ENCODE measurements around the gene FOXD4L6. TPM values are rescaled to one million over a fixed set of nuclear protein-coding genes. Genes with fewer than 3 reads are reported as not detected.
"Not testable (repeated sequence)": the region's sequence is repeated elsewhere in the genome, so short reads cannot be mapped to it uniquely, and the experiment has no call there.

FOXD4L6 gene
- total RNA-seq, result not detected in 2 replicates
- not detected for total RNA-seq (2013)
- not detected in 2 replicates for polyA plus RNA-seq
- not detected in 2 replicates for polyA minus RNA-seq

DNA sequence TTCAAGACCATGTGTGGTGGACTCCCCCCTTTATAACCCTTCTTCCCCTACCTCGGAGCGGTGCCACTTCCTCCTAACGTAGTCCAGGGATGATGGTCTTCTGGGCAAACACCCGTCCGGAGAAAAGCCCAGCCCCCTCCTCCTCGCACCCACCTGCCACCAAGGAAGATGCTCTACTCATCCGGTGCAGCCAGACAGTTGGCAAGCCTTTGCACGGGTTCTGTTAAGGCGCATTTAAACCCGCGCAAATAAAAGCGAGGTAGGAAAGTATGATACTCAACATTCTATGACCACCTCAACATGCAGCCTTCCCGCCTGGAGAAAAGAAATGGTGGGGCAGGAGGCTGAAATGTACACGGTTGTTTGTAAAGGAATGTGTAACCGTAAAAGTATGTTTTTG, at the start of gene FOXD4L6:
Gene FOXD4L6, minus strand, starts transcription at position 101 of the 400 bp plus-strand sequence. CDS start 298 bp downstream, outside the sequence.
- CTCF ChIA-PET, H3K27ac Mint-ChIP-seq: not testable (repeated sequence)

DNA sequence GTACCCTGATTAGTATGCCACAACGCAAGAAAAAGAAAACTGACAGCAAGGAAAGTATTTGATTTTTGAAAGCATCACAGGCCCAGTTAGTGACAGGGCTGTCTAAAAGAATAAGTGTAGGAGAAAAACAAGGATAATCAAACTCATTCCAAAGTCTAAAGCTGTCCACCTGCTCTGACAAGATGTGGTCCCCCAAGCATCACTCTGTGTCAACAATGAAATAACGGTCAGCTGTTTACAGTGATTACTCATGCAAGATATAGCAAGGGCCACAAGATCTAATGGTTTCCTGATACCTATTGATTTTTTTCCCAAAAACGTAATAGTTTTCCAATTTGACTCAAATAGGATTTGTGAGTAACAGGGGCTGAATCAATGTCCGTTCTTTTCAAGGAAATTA, 46.5 kb upstream of the FOXD4L6 start:
- H3K4me1 ChIP-seq (ENCODE audit: control insufficient read depth in 2 of 2, insufficient read depth in 2 of 2, low read length in 2 of 2); H3K79me2 ChIP-seq (ENCODE audit: control insufficient read depth, insufficient read depth, low read length); CTCF ChIA-PET; H4K20me1 ChIP-seq (ENCODE audit: control insufficient read depth, insufficient read depth, low read length, poor library complexity, severe bottlenecking); H3K4me3 Mint-ChIP-seq; intact Hi-C loops (cut with micrococcal nuclease); ATAC-seq (ENCODE audit: low read depth); H3K9me3 Mint-ChIP-seq (ENCODE audit: insufficient read depth); H3K27ac ChIP-seq (ENCODE audit: low read length in 2 of 2); H3K4me3 ChIP-seq (ENCODE audit: control extremely low read depth in 1 of 5, extremely low read depth in 1 of 5, insufficient read depth in 1 of 5, low read depth in 2 of 5, low read length in 4 of 5); H3K27ac Mint-ChIP-seq; H3K27me3 Mint-ChIP-seq; H3K4me2 ChIP-seq (replicated peaks; ENCODE audit: low read depth, low read length, poor library complexity, severe bottlenecking); H3K27me3 ChIP-seq (replicated peaks in 1 of 4; ENCODE audit: control extremely low read depth in 1 of 4, control insufficient read depth in 3 of 4, insufficient read depth in 4 of 4, low read length in 3 of 4); POLR2A ChIA-PET; H2AFZ ChIP-seq (ENCODE audit: insufficient read depth, low read depth, low read length, poor library complexity, severe bottlenecking); H3K4me1 Mint-ChIP-seq; H3K36me3 ChIP-seq (replicated peaks in 1 of 2; ENCODE audit: control extremely low read depth in 1 of 2, control insufficient read depth in 1 of 2, extremely low read depth in 1 of 2, insufficient read depth in 2 of 2, low read length in 1 of 2); H3K9ac ChIP-seq (ENCODE audit: low read length); H3K9me3 ChIP-seq (ENCODE audit: control extremely low read depth in 1 of 3, control insufficient read depth in 2 of 3, insufficient read depth in 1 of 3, low read length in 2 of 3): not testable (repeated sequence)
- WGBS (ENCODE audit: insufficient coverage), result no CpG with 5 or more reads among the region's 4 CpGs
- peak; percentile 0 for DNase-seq

More for the DNA sequence above, at the start of gene FOXD4L6:
- H3K36me3 ChIP-seq (replicated peaks in 1 of 2; ENCODE audit: control extremely low read depth in 1 of 2, control insufficient read depth in 1 of 2, extremely low read depth in 1 of 2, insufficient read depth in 2 of 2, low read length in 1 of 2); intact Hi-C loops (cut with micrococcal nuclease); H3K9ac ChIP-seq (ENCODE audit: low read length); H3K4me2 ChIP-seq (replicated peaks; ENCODE audit: low read depth, low read length, poor library complexity, severe bottlenecking); DNase-seq; H3K27ac ChIP-seq (ENCODE audit: low read length in 2 of 2); H3K4me1 ChIP-seq (ENCODE audit: control insufficient read depth in 2 of 2, insufficient read depth in 2 of 2, low read length in 2 of 2); H2AFZ ChIP-seq (ENCODE audit: insufficient read depth, low read depth, low read length, poor library complexity, severe bottlenecking); POLR2A ChIA-PET; H3K9me3 ChIP-seq (ENCODE audit: control extremely low read depth in 1 of 3, control insufficient read depth in 2 of 3, insufficient read depth in 1 of 3, low read length in 2 of 3); H3K9me3 Mint-ChIP-seq (ENCODE audit: insufficient read depth); H3K79me2 ChIP-seq (ENCODE audit: control insufficient read depth, insufficient read depth, low read length); H4K20me1 ChIP-seq (ENCODE audit: control insufficient read depth, insufficient read depth, low read length, poor library complexity, severe bottlenecking); H3K4me3 Mint-ChIP-seq; H3K27me3 Mint-ChIP-seq; H3K4me1 Mint-ChIP-seq; H3K27me3 ChIP-seq (replicated peaks in 1 of 4; ENCODE audit: control extremely low read depth in 1 of 4, control insufficient read depth in 3 of 4, insufficient read depth in 4 of 4, low read length in 3 of 4); ATAC-seq (ENCODE audit: low read depth); H3K4me3 ChIP-seq (ENCODE audit: control extremely low read depth in 1 of 5, extremely low read depth in 1 of 5, insufficient read depth in 1 of 5, low read depth in 2 of 5, low read length in 4 of 5): not testable (repeated sequence)
- no CpG with 5 or more reads among the region's 15 CpGs for WGBS (ENCODE audit: insufficient coverage)

DNA sequence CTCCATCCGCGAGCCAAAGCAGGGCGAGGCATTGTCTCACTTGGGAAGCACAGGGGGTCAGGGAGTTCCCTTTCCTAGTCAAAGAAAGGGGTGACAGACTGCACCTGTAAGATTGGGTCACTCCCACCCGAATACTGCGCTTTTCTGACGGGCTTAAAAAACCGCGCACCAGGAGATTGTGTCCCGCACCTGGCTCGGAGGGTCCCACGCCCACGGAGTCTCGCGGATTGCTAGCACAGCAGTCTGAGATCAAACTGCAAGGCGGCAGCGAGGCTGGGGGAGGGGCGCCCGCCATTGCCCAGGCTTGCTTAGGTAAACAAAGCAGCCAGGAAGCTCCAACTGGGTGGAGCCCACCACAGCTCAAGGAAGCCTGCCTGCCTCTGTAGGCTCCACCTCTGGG, 21.6 kb upstream of the FOXD4L6 start:
- no CpG with 5 or more reads among the region's 18 CpGs for WGBS (ENCODE audit: insufficient coverage)
- H3K9ac ChIP-seq (ENCODE audit: low read length); H3K79me2 ChIP-seq (ENCODE audit: control insufficient read depth, insufficient read depth, low read length); H3K4me2 ChIP-seq (replicated peaks; ENCODE audit: low read depth, low read length, poor library complexity, severe bottlenecking); H3K36me3 ChIP-seq (replicated peaks in 1 of 2; ENCODE audit: control extremely low read depth in 1 of 2, control insufficient read depth in 1 of 2, extremely low read depth in 1 of 2, insufficient read depth in 2 of 2, low read length in 1 of 2); H3K9me3 ChIP-seq (ENCODE audit: control extremely low read depth in 1 of 3, control insufficient read depth in 2 of 3, insufficient read depth in 1 of 3, low read length in 2 of 3); H3K4me1 Mint-ChIP-seq; H2AFZ ChIP-seq (ENCODE audit: insufficient read depth, low read depth, low read length, poor library complexity, severe bottlenecking); H3K4me1 ChIP-seq (ENCODE audit: control insufficient read depth in 2 of 2, insufficient read depth in 2 of 2, low read length in 2 of 2); H3K9me3 Mint-ChIP-seq (ENCODE audit: insufficient read depth); H3K4me3 ChIP-seq (ENCODE audit: control extremely low read depth in 1 of 5, extremely low read depth in 1 of 5, insufficient read depth in 1 of 5, low read depth in 2 of 5, low read length in 4 of 5); H4K20me1 ChIP-seq (ENCODE audit: control insufficient read depth, insufficient read depth, low read length, poor library complexity, severe bottlenecking); POLR2A ChIA-PET; H3K4me3 Mint-ChIP-seq; H3K27ac Mint-ChIP-seq; intact Hi-C loops (cut with micrococcal nuclease); H3K27me3 Mint-ChIP-seq; CTCF ChIA-PET; H3K27me3 ChIP-seq (replicated peaks in 1 of 4; ENCODE audit: control extremely low read depth in 1 of 4, control insufficient read depth in 3 of 4, insufficient read depth in 4 of 4, low read length in 3 of 4); DNase-seq; H3K27ac ChIP-seq (ENCODE audit: low read length in 2 of 2); ATAC-seq (ENCODE audit: low read depth): not testable (repeated sequence)

DNA sequence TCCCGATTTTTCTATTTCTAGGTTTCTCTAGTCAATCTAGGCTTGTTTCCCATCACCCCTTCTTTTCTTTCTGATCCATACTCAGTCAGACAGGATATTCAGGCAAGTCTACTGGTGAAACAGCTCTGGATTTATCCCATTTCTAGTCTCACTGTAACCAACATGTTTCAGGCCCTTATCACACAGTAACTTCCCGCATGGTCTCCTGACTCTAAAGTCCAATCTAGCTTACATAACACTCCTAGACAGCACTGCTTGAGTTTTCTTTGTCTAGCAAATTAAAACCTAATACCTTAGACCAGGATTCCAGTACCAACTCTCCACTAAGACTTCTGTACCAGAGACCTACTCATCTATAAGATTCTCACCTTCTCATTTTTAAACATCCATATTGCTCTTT, 13.4 kb upstream of the FOXD4L6 start:
- H3K9me3 ChIP-seq (ENCODE audit: control extremely low read depth in 1 of 3, control insufficient read depth in 2 of 3, insufficient read depth in 1 of 3, low read length in 2 of 3); H3K27ac ChIP-seq (ENCODE audit: low read length in 2 of 2); H3K4me3 ChIP-seq (ENCODE audit: control extremely low read depth in 1 of 5, extremely low read depth in 1 of 5, insufficient read depth in 1 of 5, low read depth in 2 of 5, low read length in 4 of 5); H3K27ac Mint-ChIP-seq; H3K4me1 Mint-ChIP-seq; H3K79me2 ChIP-seq (ENCODE audit: control insufficient read depth, insufficient read depth, low read length); H3K4me1 ChIP-seq (ENCODE audit: control insufficient read depth in 2 of 2, insufficient read depth in 2 of 2, low read length in 2 of 2); H3K27me3 Mint-ChIP-seq; POLR2A ChIA-PET; H3K27me3 ChIP-seq (replicated peaks in 1 of 4; ENCODE audit: control extremely low read depth in 1 of 4, control insufficient read depth in 3 of 4, insufficient read depth in 4 of 4, low read length in 3 of 4); H4K20me1 ChIP-seq (ENCODE audit: control insufficient read depth, insufficient read depth, low read length, poor library complexity, severe bottlenecking); intact Hi-C loops (cut with micrococcal nuclease); DNase-seq; H3K9me3 Mint-ChIP-seq (ENCODE audit: insufficient read depth); H2AFZ ChIP-seq (ENCODE audit: insufficient read depth, low read depth, low read length, poor library complexity, severe bottlenecking); H3K9ac ChIP-seq (ENCODE audit: low read length); ATAC-seq (ENCODE audit: low read depth); H3K36me3 ChIP-seq (replicated peaks in 1 of 2; ENCODE audit: control extremely low read depth in 1 of 2, control insufficient read depth in 1 of 2, extremely low read depth in 1 of 2, insufficient read depth in 2 of 2, low read length in 1 of 2); H3K4me3 Mint-ChIP-seq; H3K4me2 ChIP-seq (replicated peaks; ENCODE audit: low read depth, low read length, poor library complexity, severe bottlenecking); CTCF ChIA-PET: not testable (repeated sequence)
- WGBS (ENCODE audit: insufficient coverage), result no CpG with 5 or more reads among the region's 2 CpGs

All from B cell (primary cell).